ENCODE measurements around the gene WNT10A. TPM values are rescaled to one million over a fixed set of nuclear protein-coding genes. Genes with fewer than 3 reads are reported as not detected.

The WNT10A gene
- total RNA-seq, 1 experiment from 2014 or later = 1.5 TPM

DNA sequence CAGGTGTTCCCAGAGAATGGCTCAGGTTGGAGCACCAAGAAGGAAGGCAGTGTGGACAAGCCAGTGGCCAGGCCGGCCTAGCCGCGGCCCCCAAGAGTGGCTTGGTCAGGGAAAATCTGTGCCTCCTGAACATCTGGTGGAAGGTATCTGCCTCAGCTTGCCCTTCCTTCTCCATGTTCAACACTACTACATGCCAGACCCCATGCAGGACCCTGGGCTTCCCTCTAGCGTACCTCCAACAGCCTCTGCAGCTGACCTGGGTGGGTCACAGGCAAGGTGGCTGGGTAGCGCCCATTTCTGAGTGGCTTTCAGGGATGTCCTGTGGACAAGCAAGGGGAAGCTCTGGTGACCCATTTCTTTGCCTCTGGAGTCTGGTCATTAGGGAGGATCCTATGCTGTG, 7.7 kb downstream of the WNT10A start (continued):
- TF ChIP-seq CTCF (IDR thresholded peaks at IDR 0.05 in 2 of 3, conservative IDR thresholded peaks at IDR 0.05 in 1 of 3; ENCODE audit: borderline replicate concordance in 1 of 3, insufficient read depth in 1 of 3, low read depth in 2 of 3, low read length in 2 of 3) (no peak), POLR2A (IDR thresholded peaks at IDR 0.05; ENCODE audit: borderline replicate concordance, extremely low read depth, insufficient read depth, insufficient read length) (no peak), RAD21 (IDR thresholded peaks at IDR 0.05; ENCODE audit: low read depth) (no peak), SP1 (IDR thresholded peaks at IDR 0.05; ENCODE audit: low read depth) (no peak), FOSL1 (IDR thresholded peaks at IDR 0.05; ENCODE audit: low read depth) (no peak)

DNA sequence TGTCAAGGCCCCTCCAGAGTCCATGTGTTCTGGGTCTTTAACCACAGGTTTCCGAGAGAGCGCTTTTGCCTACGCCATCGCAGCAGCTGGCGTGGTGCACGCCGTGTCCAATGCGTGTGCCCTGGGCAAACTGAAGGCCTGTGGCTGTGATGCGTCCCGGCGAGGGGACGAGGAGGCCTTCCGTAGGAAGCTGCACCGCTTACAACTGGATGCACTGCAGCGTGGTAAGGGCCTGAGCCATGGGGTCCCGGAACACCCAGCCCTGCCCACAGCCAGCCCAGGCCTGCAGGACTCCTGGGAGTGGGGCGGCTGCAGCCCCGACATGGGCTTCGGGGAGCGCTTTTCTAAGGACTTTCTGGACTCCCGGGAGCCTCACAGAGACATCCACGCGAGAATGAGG, 9.3 kb downstream of the WNT10A start:
- no TSS peak for BruUV-seq (replicated peaks)
- Histone ChIP-seq H2AFZ (ENCODE audit: low read depth, low read length, poor library complexity, severe bottlenecking) (no peak overlapping the region), H4K20me1 (ENCODE audit: insufficient read depth) (no peaks in the 10 kb centered on the region), H3K27me3 (ENCODE audit: insufficient read depth, low read length) (no peaks in the 10 kb centered on the region), H3K36me3 (ENCODE audit: control insufficient read depth in 1 of 2, insufficient read depth in 2 of 2, low read length in 2 of 2) (no peaks in the 10 kb centered on the region), H3K27ac (ENCODE audit: low read depth, low read length) (no peak overlapping the region), H3K9ac (ENCODE audit: low read length) (no peak overlapping the region), H3K4me2 (ENCODE audit: low read length) (no peak overlapping the region), H3K4me1 (ENCODE audit: control insufficient read depth in 1 of 2, insufficient read depth in 2 of 2, low read length in 2 of 2) (peaks cover 21 to 32% of the 10 kb centered on the region in 2 experiments), H3K9me2 (ENCODE audit: insufficient read depth) (no peaks in the 10 kb centered on the region), H3K4me3 (replicated peaks in 1 of 2; ENCODE audit: low read depth in 1 of 2, low read length in 2 of 2) (no peak overlapping the region), H3K79me2 (ENCODE audit: insufficient read depth, low read length) (no peaks in the 10 kb centered on the region; the same call in 1 of the 2 replicates), H3K9me3 (ENCODE audit: control insufficient read depth in 1 of 2, insufficient read depth in 1 of 2, low read depth in 1 of 2, low read length in 2 of 2) (no peaks in the 10 kb centered on the region)
- DNase-seq (ENCODE audit: low read depth, low spot score) = no peak
- RAD21 ChIA-PET (ENCODE audit: low non-redundant PET in 1 of 2, low total read pairs in 2 of 2, uncharacterized antibody in 2 of 2, unreplicated experiment in 2 of 2) = no interaction called here
- POLR2A ChIA-PET = interaction anchor here (0.5 kb wide), 1 partner anchor 632 kb away, joined by 3 read pairs; no protein-coding TSS in a partner anchor
- no peak for ATAC-seq
- CTCF ChIA-PET = interaction anchor here (10.3 kb wide), 1 partner anchor 11 kb away, joined by 278 read pairs; the partner anchor contains the start of gene WNT10A
- intact Hi-C loops (cut with micrococcal nuclease) = no loop called here
- no peak for TF ChIP-seq JUND (IDR thresholded peaks at IDR 0.05)
- no peak for TF ChIP-seq RAD21 (IDR thresholded peaks at IDR 0.05; ENCODE audit: low read depth)
- no peak for TF ChIP-seq EZH2phosphoT487 (IDR thresholded peaks at IDR 0.05; ENCODE audit: borderline replicate concordance)
- TF ChIP-seq SP1 (IDR thresholded peaks at IDR 0.05; ENCODE audit: low read depth) = no peak
- no peak for TF ChIP-seq ZBTB33 (IDR thresholded peaks at IDR 0.05; ENCODE audit: extremely low read depth, insufficient replicate concordance, low read length)
- TF ChIP-seq, protein P1, sequence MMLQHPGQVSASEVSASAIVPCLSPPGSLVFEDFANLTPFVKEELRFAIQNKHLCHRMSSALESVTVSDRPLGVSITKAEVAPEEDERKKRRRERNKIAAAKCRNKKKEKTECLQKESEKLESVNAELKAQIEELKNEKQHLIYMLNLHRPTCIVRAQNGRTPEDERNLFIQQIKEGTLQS (IDR thresholded peaks at IDR 0.05) = no peak
- TF ChIP-seq POLR2A (IDR thresholded peaks at IDR 0.05; ENCODE audit: borderline replicate concordance, extremely low read depth, insufficient read depth, insufficient read length) = no peak
- TF ChIP-seq ELF1 (IDR thresholded peaks at IDR 0.05; ENCODE audit: borderline replicate concordance, low read depth) = no peak
- TF ChIP-seq SRF (IDR thresholded peaks at IDR 0.05; ENCODE audit: low read depth) = no peak
- no peak for TF ChIP-seq MAX (IDR thresholded peaks at IDR 0.05)
- no peak for TF ChIP-seq CBX3 (IDR thresholded peaks at IDR 0.05; ENCODE audit: low read depth)
- no peak for TF ChIP-seq EGR1 (IDR thresholded peaks at IDR 0.05; ENCODE audit: low read depth)
- TF ChIP-seq FOSL1 (IDR thresholded peaks at IDR 0.05; ENCODE audit: low read depth) = no peak
- no peak for TF ChIP-seq CTCF (IDR thresholded peaks at IDR 0.05 in 2 of 3, conservative IDR thresholded peaks at IDR 0.05 in 1 of 3; ENCODE audit: borderline replicate concordance in 1 of 3, insufficient read depth in 1 of 3, low read depth in 2 of 3, low read length in 2 of 3)
- TF ChIP-seq TCF7L2 (IDR thresholded peaks at IDR 0.05; ENCODE audit: borderline replicate concordance, extremely low read depth, insufficient read depth, insufficient read length) = no peak
